Endothelial cell of umbilical vein (primary cell): ENCODE results near the gene LARGE1. TPM values are rescaled to one million over a fixed set of nuclear protein-coding genes. Genes with fewer than 3 reads are reported as not detected.

Experiments used
- BruUV-seq: library from RNA; stranded (reverse); fragments of 400-500 nt; replicated peaks from 2 replicates; lab custom pipeline; 2021; lab: Mats Ljungman, UMichigan
- CTCF ChIA-PET: fragments of 300-600, 350-600 bp; sonication (Branson Sonifier 250); formaldehyde crosslinking; loops from one replicate; lab custom pipeline; 2021; ENCODE audit warnings: antibody characterized with exemption, inconsistent platforms; lab: Charles Lee
- POLR2A ChIA-PET: fragments of 300-600, 350-600 bp; sonication (Branson Sonifier 250); formaldehyde crosslinking; loops from one replicate; lab custom pipeline; 2021; ENCODE audit warnings: antibody characterized with exemption, inconsistent platforms; lab: Charles Lee
- DNase-seq: peaks from one replicate; pipeline ENCODE4 v3.0.0-alpha.2; 2011; ENCODE audit warnings: low read depth, low spot score
- FAIRE-seq: peaks from 2 replicates; lab custom pipeline; 2011; peaks lifted over from hg19 to GRCh38; lab: Jason Lieb, UNC
- H2AFZ ChIP-seq: 2 replicates; pipeline ENCODE4 v1.6.0; 2012; ENCODE audit warnings: low read depth, low read length, control low read depth, inconsistent platforms
- H3K27ac ChIP-seq: 2 replicates; pipeline ENCODE4 v1.5.1; 2011; ENCODE audit warnings: low read depth, mild to moderate bottlenecking, control low read depth, low read length, moderate library complexity; ENCODE audit not compliant: insufficient read depth
- H3K27me3 ChIP-seq, 2 experiments: 2 replicates each; pipeline versions ENCODE4 v1.6.0 to v1.6.1; 2011; ENCODE audit warnings: low read length in 2 of 2, mixed read lengths in 1 of 2; ENCODE audit not compliant: control insufficient read depth in 2 of 2, insufficient read depth in 2 of 2
- H3K36me3 ChIP-seq, 2 experiments: 2 replicates in 1 of 2; 3 replicates in 1 of 2; pipeline ENCODE4 v1.5.1; 2011; ENCODE audit warnings: low read length in 2 of 2, mild to moderate bottlenecking in 1 of 2, moderate library complexity in 1 of 2; ENCODE audit not compliant: control insufficient read depth in 2 of 2, insufficient read depth in 2 of 2; ENCODE audit errors: extremely low read depth in 1 of 2
- H3K4me1 ChIP-seq: 3 replicates; pipeline ENCODE4 v1.5.1; 2011; ENCODE audit warnings: mild to moderate bottlenecking, low read length; ENCODE audit not compliant: control insufficient read depth, insufficient read depth; ENCODE audit errors: extremely low read depth
- H3K4me2 ChIP-seq: 2 replicates; pipeline ENCODE4 v1.6.1; 2011; ENCODE audit warnings: low read length, control low read depth, mixed read lengths; ENCODE audit not compliant: insufficient read depth
- H3K4me3 ChIP-seq, 3 experiments: fragments of 200-600 bp in 1 of 3; sonication (generic), shearing (Covaris generic) in 1 of 3; replicated peaks in 1 of 3; 2 replicates each; pipeline ENCODE4 v1.5.1; 2011 to 2016; ENCODE audit warnings: control low read depth in 3 of 3, low read length in 3 of 3, mild to moderate bottlenecking in 2 of 3, inconsistent platforms in 1 of 3, low read depth in 1 of 3, moderate library complexity in 1 of 3; ENCODE audit not compliant: insufficient read depth in 1 of 3
- H3K79me2 ChIP-seq: 2 replicates; pipeline ENCODE4 v1.6.0; 2012; ENCODE audit warnings: low read length, inconsistent platforms; ENCODE audit not compliant: control insufficient read depth, insufficient read depth
- H3K9ac ChIP-seq: replicated peaks from 2 replicates; pipeline ENCODE3; 2011; ENCODE audit warnings: low read length, control low read depth; ENCODE audit not compliant: insufficient read depth; ENCODE audit errors: extremely low read depth
- H3K9me1 ChIP-seq: replicated peaks from 3 replicates; pipeline ENCODE4 v1.6.0; 2011; ENCODE audit warnings: mild to moderate bottlenecking, low read length; ENCODE audit not compliant: control insufficient read depth, insufficient read depth; ENCODE audit errors: extremely low read depth
- H3K9me3 ChIP-seq: replicated peaks from 2 replicates; pipeline ENCODE4 v1.5.1; 2012; ENCODE audit warnings: low read length, inconsistent platforms; ENCODE audit not compliant: control insufficient read depth, insufficient read depth
- H4K20me1 ChIP-seq: replicated peaks from 2 replicates; pipeline ENCODE3; 2011; ENCODE audit warnings: mild to moderate bottlenecking, low read length; ENCODE audit not compliant: control insufficient read depth, insufficient read depth; ENCODE audit errors: extremely low read depth
- EZH2 ChIP-seq: IDR thresholded peaks from 2 replicates; pipeline ENCODE4 v1.6.1; 2012; ENCODE audit warnings: borderline replicate concordance, low read depth, mild to moderate bottlenecking, moderate library complexity, low read length, inconsistent platforms; ENCODE audit not compliant: severe bottlenecking
- FOS ChIP-seq: IDR thresholded peaks from 2 replicates; pipeline ENCODE4 v1.6.1; 2011; ENCODE audit warnings: mild to moderate bottlenecking, low read length, moderate library complexity, borderline replicate concordance; ENCODE audit not compliant: insufficient read depth
- GATA2 ChIP-seq: IDR thresholded peaks from 2 replicates; pipeline ENCODE4 v1.7.0; 2011; ENCODE audit warnings: low read depth, mild to moderate bottlenecking, moderate library complexity, mixed read lengths, low read length; ENCODE audit not compliant: insufficient read length, insufficient read depth
- MAX ChIP-seq: IDR thresholded peaks from 2 replicates; pipeline ENCODE4 v1.6.1; 2011; ENCODE audit not compliant: insufficient read depth, insufficient read length
- MYC ChIP-seq: IDR thresholded peaks from one replicate; pipeline ENCODE4 v1.6.1; 2011; ENCODE audit warnings: mild to moderate bottlenecking, low read depth, low read length
- POLR2AphosphoS5 ChIP-seq: IDR thresholded peaks from 2 replicates; pipeline ENCODE4 v1.6.1; 2012; ENCODE audit warnings: low read depth, mild to moderate bottlenecking, control low read depth, low read length, moderate library complexity; ENCODE audit not compliant: insufficient read depth
- dilution Hi-C: fragments of 300-500 bp; cut with MboI; formaldehyde crosslinking; loops from one replicate; pipeline ENCODE4 v1.15.0; 2019; ENCODE audit warnings: low sequenced_read_pairs; ENCODE audit not compliant: extremely low pct_ligation_motif_present
- intact Hi-C: fragments of 100-400 bp; cut with micrococcal nuclease; formaldehyde crosslinking; loops from one replicate; pipeline ENCODE4 v1.10.0; 2022
- polyA plus RNA-seq, 4 experiments: library from polyadenylated mRNA; depleted of rRNA in 3 of 4; stranded (reverse) in 3 of 4; unstranded in 1 of 4; fragments of >200 nt; gene quantifications; 2 replicates each; pipeline versions ENCODE4 v1.2.1 to v1.2.3, GENCODE V29; 2011 to 2012; ENCODE audit warnings: missing spikeins in 1 of 4
- total RNA-seq: library from RNA; stranded (reverse); gene quantifications from 2 replicates; pipeline ENCODE4 v1.2.3, GENCODE V29; 2021
- TF ChIP-seq, protein P1 (sequence below), 2 donors: IDR thresholded peaks; 1 replicate in 1 of 2; 2 replicates in 1 of 2; pipeline ENCODE4 v1.5.1; 2011; ENCODE audit warnings: low read length in 2 of 2, mild to moderate bottlenecking in 2 of 2, moderate library complexity in 2 of 2, control low read depth in 1 of 2, inconsistent platforms in 1 of 2, low read depth in 1 of 2; ENCODE audit not compliant: insufficient read depth in 1 of 2; ENCODE audit errors: extremely low read depth in 1 of 2

The LARGE1 gene
- total and polyA plus RNA-seq, 2 donors (not counting 3 experiments of a cell fraction or from before 2014, with no cell fraction given), result 0.95 to 4.4 TPM

DNA sequence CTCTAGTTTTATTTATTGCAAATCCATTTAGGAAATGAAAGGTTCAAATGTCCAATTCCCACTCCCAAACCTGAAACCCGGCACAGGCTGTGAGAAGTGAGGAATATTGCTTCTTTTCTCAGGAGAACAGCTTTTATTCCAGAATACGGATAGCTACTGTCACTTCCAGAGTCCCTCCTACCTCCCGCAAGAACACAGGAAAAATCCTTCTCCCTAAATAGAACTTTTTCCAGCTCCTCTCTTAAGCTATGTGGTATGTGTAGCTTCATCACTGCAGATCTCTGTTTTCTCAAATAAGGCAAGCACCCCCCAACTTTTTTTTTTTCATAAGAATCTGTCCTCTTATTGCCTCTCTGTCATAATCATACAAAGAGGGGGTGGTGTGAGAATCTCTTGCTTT lies 126.8 kb downstream of the LARGE1 start:
- DNase-seq (no peak), FAIRE-seq (no peak)
- Histone ChIP-seq H3K79me2 (no peaks in the 10 kb centered on the region), H2AFZ (no peak overlapping the region), H3K4me3 (no peak overlapping the region), H3K4me2 (no peak overlapping the region), H3K4me1 (no peaks in the 10 kb centered on the region), H3K27ac (no peak overlapping the region), H3K9ac (no peak overlapping the region), H3K9me1 (no peaks in the 10 kb centered on the region), H3K36me3 (no peaks in the 10 kb centered on the region), H3K9me3 (peaks cover 2% of the 10 kb centered on the region), H3K27me3 (no peaks in the 10 kb centered on the region), H4K20me1 (no peaks in the 10 kb centered on the region)
- ChIA-PET CTCF (no interaction called here), POLR2A (no interaction called here)
- intact Hi-C loops (no loop called here), dilution Hi-C loops (no loop called here)
- TF ChIP-seq MYC (no peak), EZH2 (no peak), GATA2 (no peak), MAX (no peak), FOS (no peak), POLR2AphosphoS5 (no peak)
- TF ChIP-seq, protein P1, sequence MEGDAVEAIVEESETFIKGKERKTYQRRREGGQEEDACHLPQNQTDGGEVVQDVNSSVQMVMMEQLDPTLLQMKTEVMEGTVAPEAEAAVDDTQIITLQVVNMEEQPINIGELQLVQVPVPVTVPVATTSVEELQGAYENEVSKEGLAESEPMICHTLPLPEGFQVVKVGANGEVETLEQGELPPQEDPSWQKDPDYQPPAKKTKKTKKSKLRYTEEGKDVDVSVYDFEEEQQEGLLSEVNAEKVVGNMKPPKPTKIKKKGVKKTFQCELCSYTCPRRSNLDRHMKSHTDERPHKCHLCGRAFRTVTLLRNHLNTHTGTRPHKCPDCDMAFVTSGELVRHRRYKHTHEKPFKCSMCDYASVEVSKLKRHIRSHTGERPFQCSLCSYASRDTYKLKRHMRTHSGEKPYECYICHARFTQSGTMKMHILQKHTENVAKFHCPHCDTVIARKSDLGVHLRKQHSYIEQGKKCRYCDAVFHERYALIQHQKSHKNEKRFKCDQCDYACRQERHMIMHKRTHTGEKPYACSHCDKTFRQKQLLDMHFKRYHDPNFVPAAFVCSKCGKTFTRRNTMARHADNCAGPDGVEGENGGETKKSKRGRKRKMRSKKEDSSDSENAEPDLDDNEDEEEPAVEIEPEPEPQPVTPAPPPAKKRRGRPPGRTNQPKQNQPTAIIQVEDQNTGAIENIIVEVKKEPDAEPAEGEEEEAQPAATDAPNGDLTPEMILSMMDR (IDR thresholded peaks at IDR 0.05; ENCODE audit: extremely low read depth in 1 of 2, insufficient read depth in 1 of 2, low read depth in 1 of 2, low read length in 2 of 2), result no peak
- no TSS peak for BruUV-seq
